ENCODE data around the gene GON7. TPM values are rescaled to one million over a fixed set of nuclear protein-coding genes. Genes with fewer than 3 reads are reported as not detected.

Gene GON7
- total and polyA plus RNA-seq, 10 donors: 7.2 to 27.0 (median 10.8) TPM

DNA sequence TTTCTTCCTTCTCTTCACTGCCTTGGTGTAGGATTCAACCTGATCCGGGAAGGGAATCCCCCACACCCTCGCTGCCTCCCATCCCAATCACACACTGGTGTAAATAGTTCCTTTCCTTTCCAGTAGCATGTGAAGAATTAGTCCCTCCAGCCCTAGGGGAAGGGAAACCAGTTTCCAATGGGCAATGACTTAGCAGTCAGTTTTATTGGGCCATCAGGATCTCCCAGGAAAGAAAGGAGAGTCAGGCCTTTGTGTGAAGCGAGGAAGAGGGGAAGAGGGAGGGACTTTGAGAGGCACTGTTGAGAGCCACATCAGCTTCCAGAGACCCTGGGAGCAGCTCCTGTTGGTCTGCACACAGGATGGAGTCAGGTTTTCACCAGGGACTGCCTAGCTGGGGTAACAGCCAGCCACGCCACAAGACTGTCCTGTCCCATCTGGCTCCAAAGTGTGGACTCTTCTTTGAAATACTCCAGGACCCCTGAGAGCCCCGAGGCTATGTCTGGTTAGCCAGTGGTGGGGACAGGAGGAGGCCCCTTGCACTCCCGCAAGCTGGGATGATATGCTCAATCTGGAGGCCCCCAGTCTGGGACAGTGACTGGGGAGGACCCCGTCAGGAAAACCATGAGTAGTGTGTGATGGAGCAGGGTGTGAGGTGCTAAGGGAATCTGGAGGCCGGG is 50.0 kb downstream of the GON7 start:
- WGBS, 5 donors: 77 to 82% (median 79%) methylated on average over 8 of the region's 8 CpGs
- no peak for DNase-seq
- intact Hi-C loops (cut with DNase I; ENCODE audit: low total_unique reads): no loop called here
- Histone ChIP-seq H3K27me3 (replicated peaks in 1 of 7) (no peaks in the 10 kb centered on the region), H3K9me3 (no peaks in the 10 kb centered on the region), H3K27ac (no peak overlapping the region), H3K4me3 (no peak overlapping the region), H3K4me1 (peaks cover 0 to under 1% (median 0%) of the 10 kb centered on the region in 6 donors), H3K36me3 (no peaks in the 10 kb centered on the region)
- TF ChIP-seq POLR2AphosphoS5 (IDR thresholded peaks at IDR 0.05) (no peak), POLR2A (IDR thresholded peaks at IDR 0.05) (no peak)
- TF ChIP-seq, protein P1, sequence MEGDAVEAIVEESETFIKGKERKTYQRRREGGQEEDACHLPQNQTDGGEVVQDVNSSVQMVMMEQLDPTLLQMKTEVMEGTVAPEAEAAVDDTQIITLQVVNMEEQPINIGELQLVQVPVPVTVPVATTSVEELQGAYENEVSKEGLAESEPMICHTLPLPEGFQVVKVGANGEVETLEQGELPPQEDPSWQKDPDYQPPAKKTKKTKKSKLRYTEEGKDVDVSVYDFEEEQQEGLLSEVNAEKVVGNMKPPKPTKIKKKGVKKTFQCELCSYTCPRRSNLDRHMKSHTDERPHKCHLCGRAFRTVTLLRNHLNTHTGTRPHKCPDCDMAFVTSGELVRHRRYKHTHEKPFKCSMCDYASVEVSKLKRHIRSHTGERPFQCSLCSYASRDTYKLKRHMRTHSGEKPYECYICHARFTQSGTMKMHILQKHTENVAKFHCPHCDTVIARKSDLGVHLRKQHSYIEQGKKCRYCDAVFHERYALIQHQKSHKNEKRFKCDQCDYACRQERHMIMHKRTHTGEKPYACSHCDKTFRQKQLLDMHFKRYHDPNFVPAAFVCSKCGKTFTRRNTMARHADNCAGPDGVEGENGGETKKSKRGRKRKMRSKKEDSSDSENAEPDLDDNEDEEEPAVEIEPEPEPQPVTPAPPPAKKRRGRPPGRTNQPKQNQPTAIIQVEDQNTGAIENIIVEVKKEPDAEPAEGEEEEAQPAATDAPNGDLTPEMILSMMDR (IDR thresholded peaks at IDR 0.05 in 8 of 11, conservative IDR thresholded peaks at IDR 0.05 in 3 of 11): no peak

DNA sequence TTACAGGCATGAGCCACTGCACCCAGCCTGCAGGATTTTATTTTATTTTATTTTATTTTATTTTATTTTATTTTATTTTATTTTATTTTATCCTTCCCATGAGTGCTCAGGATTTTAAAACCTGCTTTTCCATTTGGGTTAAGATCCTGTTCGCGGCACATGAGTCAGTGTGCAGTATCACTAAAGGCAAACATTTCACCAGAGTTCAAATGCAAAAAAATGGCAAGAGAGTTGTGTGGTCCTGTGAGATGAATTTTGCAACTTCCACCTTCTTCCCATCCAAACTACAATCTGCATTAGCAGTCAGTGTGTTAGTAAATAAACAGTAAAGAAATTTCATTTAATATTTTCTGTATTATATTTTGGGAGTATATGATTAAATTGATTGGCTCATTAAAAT is 51.2 kb downstream of the GON7 start:
- Histone ChIP-seq H3K27me3 (replicated peaks in 1 of 7) (no peaks in the 10 kb centered on the region), H3K36me3 (no peaks in the 10 kb centered on the region), H3K4me1 (peaks cover 1 to 12% (median 4%) of the 10 kb centered on the region in 6 donors), H3K4me3 (no peak overlapping the region), H3K27ac (no peak overlapping the region), H3K9me3 (no peaks in the 10 kb centered on the region)
- no peak for DNase-seq
- TF ChIP-seq, protein P1 (IDR thresholded peaks at IDR 0.05 in 8 of 11, conservative IDR thresholded peaks at IDR 0.05 in 3 of 11): no peak
- TF ChIP-seq POLR2A (IDR thresholded peaks at IDR 0.05): no peak
- TF ChIP-seq POLR2AphosphoS5 (IDR thresholded peaks at IDR 0.05): no peak
- intact Hi-C loops (cut with DNase I; ENCODE audit: low total_unique reads): no loop called here
- 64 to 93% (median 80%) methylated on average over 2 of the region's 2 CpGs for WGBS, 5 donors

DNA sequence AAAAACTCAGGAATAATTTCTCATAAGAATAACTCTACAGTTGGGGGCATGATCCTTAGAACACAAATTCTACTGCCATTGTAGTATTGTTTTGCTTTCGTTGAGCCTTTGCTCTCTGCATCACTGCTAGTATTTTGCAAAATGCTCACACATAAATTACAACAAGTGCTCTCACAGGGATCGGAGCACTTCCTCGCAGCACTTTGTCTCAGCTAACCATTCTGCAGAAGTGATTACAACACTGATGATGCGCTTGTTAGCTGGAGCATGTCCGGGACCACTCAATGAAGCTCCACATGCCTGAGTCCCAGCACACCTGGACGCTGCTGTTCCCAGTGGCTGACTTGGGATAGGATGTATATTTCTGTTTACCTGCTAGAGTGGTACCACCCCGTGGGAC is 53.7 kb downstream of the GON7 start:
- WGBS, 5 donors: 54 to 82% (median 60%) methylated on average over 7 of the region's 7 CpGs
- no peak overlapping the region for H3K4me3 ChIP-seq

More for the DNA sequence above, 53.7 kb downstream of the GON7 start:
- H3K9me3 ChIP-seq: no peaks in the 10 kb centered on the region
- H3K36me3 ChIP-seq: no peaks in the 10 kb centered on the region
- peak overlapping the region in 3 of 8 donors; percentile 9 to 77 (median 17) for H3K27ac ChIP-seq
- intact Hi-C loops (cut with DNase I; ENCODE audit: low total_unique reads): no loop called here
- TF ChIP-seq, protein P1 (IDR thresholded peaks at IDR 0.05 in 8 of 11, conservative IDR thresholded peaks at IDR 0.05 in 3 of 11): no peak
- no peak for TF ChIP-seq POLR2AphosphoS5 (IDR thresholded peaks at IDR 0.05)
- TF ChIP-seq POLR2A (IDR thresholded peaks at IDR 0.05): no peak
- H3K4me1 ChIP-seq: peaks cover 3 to 21% (median 13%) of the 10 kb centered on the region in 6 donors
- no peak for DNase-seq
- no peaks in the 10 kb centered on the region for H3K27me3 ChIP-seq (replicated peaks in 1 of 7)

Other genes with a start within 250 kb of the GON7 start
- 100 to 1,000 TPM in 1 of 7 donors, 10 to 100 TPM in 6; 63.8 to 123 (median 75.6) TPM for gene ITPK1, start 91.1 kb downstream of the GON7 start, total RNA-seq
- gene ITPK1, start 91.1 kb downstream of the GON7 start, polyA plus RNA-seq: 10 to 100 TPM; 22.9 to 46.0 (median 23.9) TPM
- gene MOAP1, start 22.2 kb downstream of the GON7 start, total RNA-seq: 10 to 100 TPM; 16.3 to 31.4 (median 28.1) TPM
- 10 to 100 TPM; 17.3 to 23.8 (median 21.5) TPM for gene MOAP1, start 22.2 kb downstream of the GON7 start, polyA plus RNA-seq
- gene LYSET, start 21.7 kb downstream of the GON7 start, total RNA-seq: 10 to 100 TPM in 5 of 7 donors, 1 to 10 TPM in 2; 8.5 to 15.7 (median 14.1) TPM
- gene LYSET, start 21.7 kb downstream of the GON7 start, polyA plus RNA-seq: 10 to 100 TPM; 21.8 to 29.2 (median 25.8) TPM
- 10 to 100 TPM; 15.9 to 39.7 (median 22.2) TPM for gene UBR7, start 191 bp upstream of the GON7 start, total RNA-seq
- gene UBR7, start 191 bp upstream of the GON7 start, polyA plus RNA-seq: 10 to 100 TPM in 2 of 3 donors, 1 to 10 TPM in 1; 9.7 to 15.1 (median 13.1) TPM
- gene BTBD7, start 126.0 kb upstream of the GON7 start, total RNA-seq: 10 to 100 TPM; 27.3 to 48.4 (median 33.5) TPM
- 1 to 10 TPM; 5.0 to 8.5 (median 5.8) TPM for gene BTBD7, start 126.0 kb upstream of the GON7 start, polyA plus RNA-seq
- gene COX8C, start 140.1 kb upstream of the GON7 start, total RNA-seq: not detected
- not detected for gene COX8C, start 140.1 kb upstream of the GON7 start, polyA plus RNA-seq
- gene UNC79, start 223.9 kb upstream of the GON7 start, total RNA-seq: under 1 TPM in 5 of 7 donors, not detected in 2; 0.07 to 0.24 (median 0.13) TPM
- gene UNC79, start 223.9 kb upstream of the GON7 start, polyA plus RNA-seq: under 1 TPM; 0.03 to 0.04 (median 0.03) TPM

All from spleen (tissue), 11 donors.